Natural killer cell treated with Interleukin-12 subunit alpha and Interleukin-12 subunit beta and Interleukin-15 and Interleukin-18, amount 100 ng/mL, for 72 hours (primary cell): Measurements from ENCODE around the gene ZNF777. TPM values are rescaled to one million over a fixed set of nuclear protein-coding genes. Genes with fewer than 3 reads are reported as not detected.
"Not testable (repeated sequence)": the region's sequence is repeated elsewhere in the genome, so short reads cannot be mapped to it uniquely, and the experiment has no call there.

Source experiments
- ATAC-seq, 2 donors: fragments of 150-1000 bp; cut with Tn5 transposase in 1 of 2; sonication (Bioruptor Pico), chemical (Tn5 transposase) in 1 of 2; 2 replicates each; pipeline ENCODE4 v1.10.0; 2021
- DNase-seq: peaks from one replicate; pipeline ENCODE4 v3.0.0; 2022; ENCODE audit warnings: low spot score
- H3K27ac Mint-ChIP-seq, 2 donors: 1 replicate in 1 of 2; 2 replicates in 1 of 2; pipeline ENCODE4 v1.8.0; 2022; ENCODE audit warnings: mixed read lengths in 2 of 2, mild to moderate bottlenecking in 1 of 2, moderate library complexity in 1 of 2
- H3K27me3 Mint-ChIP-seq, 2 donors: 1 replicate in 1 of 2; 2 replicates in 1 of 2; pipeline ENCODE4 v1.8.0; 2022; ENCODE audit warnings: mixed read lengths in 2 of 2
- H3K36me3 Mint-ChIP-seq: one replicate; pipeline ENCODE4 v1.8.0; 2022; ENCODE audit warnings: mixed read lengths
- H3K4me1 Mint-ChIP-seq, 2 donors: 1 replicate in 1 of 2; 2 replicates in 1 of 2; pipeline ENCODE4 v1.8.0; 2022; ENCODE audit warnings: low read depth in 2 of 2, mixed read lengths in 2 of 2, mild to moderate bottlenecking in 1 of 2
- H3K4me3 Mint-ChIP-seq: one replicate; pipeline ENCODE4 v1.8.0; 2022; ENCODE audit warnings: mixed read lengths
- H3K9me3 Mint-ChIP-seq: 2 replicates; pipeline ENCODE4 v1.8.0; 2022; ENCODE audit warnings: mixed read lengths
- total RNA-seq, 2 donors: library from RNA; stranded (reverse); gene quantifications; one replicate each; pipeline ENCODE4 v1.2.3, GENCODE V29; 2022

ZNF777 gene
- total RNA-seq, 2 donors from 2014 or later: 12.8 to 15.6 TPM

- ATAC-seq (peak in 1 of 2 donors; percentile 24), DNase-seq (no peak)
- Mint-ChIP-seq H3K36me3 (peaks cover 15% of the 10 kb centered on the region), H3K4me3 (no peak overlapping the region), H3K4me1 (peaks cover 2 to 9% of the 10 kb centered on the region in 2 donors), H3K27me3 (no peaks in the 10 kb centered on the region), H3K9me3 (no peaks in the 10 kb centered on the region), H3K27ac (no peak overlapping the region)
Observed at GRCh38 chr7:149430192-149430591, 30.7 kb downstream of the ZNF777 start.

- Mint-ChIP-seq H3K36me3 (peaks cover 13% of the 10 kb centered on the region), H3K27ac (no peak overlapping the region), H3K27me3 (no peaks in the 10 kb centered on the region), H3K4me3 (no peak overlapping the region), H3K9me3 (no peaks in the 10 kb centered on the region), H3K4me1 (peaks cover 2 to 9% of the 10 kb centered on the region in 2 donors)
- DNase-seq: no peak
- ATAC-seq: no peak
Observed at GRCh38 chr7:149427893-149428292, 33.0 kb downstream of the ZNF777 start.

DNA sequence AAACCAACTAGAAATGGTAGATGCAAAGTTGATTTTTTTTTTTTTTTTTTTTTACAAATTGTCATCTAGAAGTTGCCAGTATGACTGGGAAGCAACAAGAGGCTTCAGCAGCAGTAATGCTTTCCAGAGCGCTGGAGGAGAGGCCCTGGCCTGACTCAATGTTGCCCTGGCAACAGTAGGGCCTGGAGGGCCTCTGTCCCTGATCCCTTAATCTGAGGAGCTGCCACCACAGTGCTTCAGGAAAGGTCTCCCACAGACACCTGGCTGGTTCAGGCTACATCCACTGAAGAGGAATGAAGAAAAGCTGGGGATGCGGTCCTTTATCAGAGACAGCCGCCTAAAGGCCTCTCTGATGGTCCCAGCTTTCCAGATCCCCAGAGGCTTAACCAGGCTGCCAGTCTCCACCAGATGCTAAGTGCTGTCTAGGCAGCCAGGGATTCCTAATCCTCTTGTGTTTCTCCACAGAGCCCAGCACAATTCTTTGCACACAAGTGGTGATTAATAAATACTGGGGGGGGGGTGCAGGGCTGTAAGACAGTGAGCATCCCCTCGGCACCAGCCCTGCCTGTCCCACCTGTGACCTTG is 33.7 kb downstream of the ZNF777 start:
- no peak overlapping the region for H3K4me3 Mint-ChIP-seq
- no peak for ATAC-seq
- H3K27me3 Mint-ChIP-seq: no peaks in the 10 kb centered on the region
- no peak for DNase-seq
- no peak overlapping the region for H3K27ac Mint-ChIP-seq
- peaks cover 9% of the 10 kb centered on the region for H3K36me3 Mint-ChIP-seq
- H3K4me1 Mint-ChIP-seq: peaks cover 0 to 10% of the 10 kb centered on the region in 2 donors
- no peaks in the 10 kb centered on the region for H3K9me3 Mint-ChIP-seq

- ATAC-seq (no peak), DNase-seq (no peak)
- peaks cover 4% of the 10 kb centered on the region for H3K36me3 Mint-ChIP-seq
Observed at GRCh38 chr7:149423449-149424110, 37.3 kb downstream of the ZNF777 start.

GRCh38 chr7:149422914-149423301 is 38.0 kb downstream of the ZNF777 start:
- Mint-ChIP-seq H3K27ac (no peak overlapping the region), H3K36me3 (no peaks in the 10 kb centered on the region), H3K4me3 (peak overlapping the region; percentile 20), H3K4me1 (peaks cover 2 to 4% of the 10 kb centered on the region in 2 donors), H3K27me3 (no peaks in the 10 kb centered on the region), H3K9me3 (no peaks in the 10 kb centered on the region)
- DNase-seq: no peak
- peak in 1 of 2 donors; percentile 8 for ATAC-seq

More at GRCh38 chr7:149423449-149424110, 37.3 kb downstream of the ZNF777 start:
- Mint-ChIP-seq H3K4me3 (peak overlapping the region; percentile 20), H3K27me3 (no peaks in the 10 kb centered on the region), H3K9me3 (no peaks in the 10 kb centered on the region), H3K4me1 (peaks cover 2 to 4% of the 10 kb centered on the region in 2 donors), H3K27ac (peak overlapping the region in 1 of 2 donors; percentile 30)

DNA sequence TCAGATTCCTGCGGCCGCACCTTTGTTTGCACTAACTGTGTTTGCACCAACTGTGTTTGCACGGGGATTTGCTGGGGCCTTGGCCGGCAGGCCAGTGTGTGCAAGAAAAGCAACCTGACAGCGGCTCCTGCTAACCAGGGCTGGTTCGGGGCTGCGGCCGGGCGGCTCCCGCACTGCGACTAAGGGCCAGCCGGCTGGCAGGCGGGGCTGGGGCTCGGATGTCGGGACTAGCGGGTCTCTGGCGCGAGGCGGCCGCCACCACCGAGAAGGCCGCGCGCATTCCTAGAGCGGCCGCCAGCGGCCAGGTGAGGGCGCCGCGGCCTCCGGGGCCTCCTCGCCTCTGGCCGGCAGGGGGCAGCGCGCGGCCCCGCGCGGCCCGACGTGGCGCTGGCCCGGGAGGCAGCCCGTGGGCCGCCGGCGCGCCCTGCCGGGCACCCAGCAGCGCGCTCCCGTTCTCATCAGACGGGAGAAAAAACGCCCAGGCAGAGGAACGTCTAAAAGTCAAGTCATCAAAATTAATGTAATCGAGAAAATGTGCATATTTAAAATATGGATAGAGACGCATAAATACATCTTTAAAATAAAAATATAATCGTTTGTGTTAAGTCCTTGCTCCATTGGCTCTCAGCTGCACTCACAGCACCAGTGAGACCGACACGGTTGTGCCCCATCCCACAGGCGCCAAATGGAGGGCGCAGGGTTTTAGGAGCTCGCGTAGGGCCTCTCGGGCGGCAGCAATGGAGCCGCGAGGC is 38.5 kb downstream of the ZNF777 start:
- peaks cover 2 to 4% of the 10 kb centered on the region in 2 donors for H3K4me1 Mint-ChIP-seq
- H3K36me3 Mint-ChIP-seq: no peaks in the 10 kb centered on the region
- DNase-seq: peak; percentile 81

GRCh38 chr7:149420006-149420405 is 40.9 kb downstream of the ZNF777 start:
- Mint-ChIP-seq H3K4me1 (peaks cover 8 to 13% of the 10 kb centered on the region in 2 donors), H3K36me3 (no peaks in the 10 kb centered on the region), H3K9me3 (no peaks in the 10 kb centered on the region), H3K4me3 (peak overlapping the region; percentile 38), H3K27me3 (peaks cover 8 to 11% of the 10 kb centered on the region in 2 donors), H3K27ac (no peak overlapping the region)
- ATAC-seq: no peak
- DNase-seq: no peak

More for the DNA sequence above, 38.5 kb downstream of the ZNF777 start:
- ATAC-seq: peak; percentile 99
- H3K9me3 Mint-ChIP-seq: no peaks in the 10 kb centered on the region
- no peak overlapping the region for H3K27ac Mint-ChIP-seq
- H3K4me3 Mint-ChIP-seq: peak overlapping the region; percentile 73
- H3K27me3 Mint-ChIP-seq: no peaks in the 10 kb centered on the region

- peak overlapping the region; percentile 41 for H3K4me3 Mint-ChIP-seq
- peaks cover 27 to 29% of the 10 kb centered on the region in 2 donors for H3K27me3 Mint-ChIP-seq
- no peaks in the 10 kb centered on the region for H3K9me3 Mint-ChIP-seq
- H3K36me3 Mint-ChIP-seq: no peaks in the 10 kb centered on the region
- DNase-seq (no peak), ATAC-seq (no peak)
- H3K4me1 Mint-ChIP-seq: peaks cover 8 to 9% of the 10 kb centered on the region in 2 donors
- no peak overlapping the region for H3K27ac Mint-ChIP-seq
Observed at GRCh38 chr7:149415391-149416071, 45.3 kb downstream of the ZNF777 start.

DNA sequence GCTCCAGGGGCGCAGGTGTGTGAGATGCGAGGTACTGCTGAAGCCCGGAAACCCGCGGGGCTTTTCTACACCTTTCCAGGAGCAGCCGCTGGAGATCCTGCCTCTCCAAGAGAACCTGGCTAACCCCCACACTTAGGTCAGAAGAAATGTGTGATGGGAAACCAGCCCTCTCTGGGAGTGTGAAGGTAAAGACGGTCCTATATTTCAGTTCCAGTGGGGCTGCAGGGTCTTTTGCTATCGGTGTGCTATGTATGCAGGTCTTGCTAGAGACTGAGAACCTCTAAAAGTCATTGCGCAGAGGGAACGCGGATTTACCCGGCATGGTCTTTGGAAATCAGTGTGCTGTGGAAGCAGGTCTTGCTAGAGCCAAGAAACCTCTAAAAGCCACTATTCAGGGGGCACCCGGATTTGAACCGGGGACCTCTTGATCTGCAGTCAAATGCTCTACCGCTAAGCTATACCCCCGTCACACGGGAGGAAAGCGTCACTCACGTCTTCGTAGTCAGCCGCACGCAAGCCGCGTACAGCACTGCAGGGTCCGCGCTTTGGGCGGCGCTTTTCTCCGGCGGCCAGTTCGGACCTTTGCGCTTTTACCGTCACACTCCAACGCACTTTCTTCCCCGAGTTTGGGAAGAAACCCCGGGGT is 46.0 kb downstream of the ZNF777 start:
- peaks cover 6 to 9% of the 10 kb centered on the region in 2 donors for H3K4me1 Mint-ChIP-seq

DNA sequence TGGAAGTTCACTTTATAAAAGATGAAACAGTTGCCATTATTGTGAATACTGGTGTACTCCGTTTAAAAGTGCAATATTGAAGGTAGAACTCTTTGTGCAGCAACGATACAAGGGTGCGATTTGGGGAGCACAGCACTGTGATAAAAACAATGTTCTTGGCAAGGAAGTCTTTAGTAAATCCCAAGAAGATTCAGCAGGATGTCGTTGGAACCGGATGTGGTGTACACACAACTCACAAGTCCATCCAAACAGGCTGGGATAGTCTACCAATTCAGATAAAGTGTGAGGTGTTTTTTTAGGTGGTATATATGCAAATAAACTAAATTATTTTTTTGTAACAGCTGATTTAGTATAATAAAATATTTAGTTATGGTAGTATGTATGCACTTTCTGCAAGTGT is 46.7 kb downstream of the ZNF777 start:
- Mint-ChIP-seq H3K36me3 (no peaks in the 10 kb centered on the region), H3K4me1 (peaks cover 6 to 9% of the 10 kb centered on the region in 2 donors), H3K9me3 (no peaks in the 10 kb centered on the region), H3K27ac (no peak overlapping the region), H3K4me3 (no peak overlapping the region), H3K27me3 (peaks cover 28 to 30% of the 10 kb centered on the region in 2 donors)
- ATAC-seq: no peak
- no peak for DNase-seq

More for the DNA sequence above, 46.0 kb downstream of the ZNF777 start:
- H3K4me3 Mint-ChIP-seq: peak overlapping the region; percentile 41
- H3K9me3 Mint-ChIP-seq: no peaks in the 10 kb centered on the region
- DNase-seq: no peak
- peak; percentile 60 to 79 for ATAC-seq
- no peaks in the 10 kb centered on the region for H3K36me3 Mint-ChIP-seq
- H3K27ac Mint-ChIP-seq: no peak overlapping the region
- peaks cover 28 to 29% of the 10 kb centered on the region in 2 donors for H3K27me3 Mint-ChIP-seq

- not testable (repeated sequence) for H3K4me1 Mint-ChIP-seq, DNase-seq, H3K27ac Mint-ChIP-seq, H3K36me3 Mint-ChIP-seq, H3K4me3 Mint-ChIP-seq, ATAC-seq, H3K9me3 Mint-ChIP-seq
- peaks cover 32 to 39% of the 10 kb centered on the region in 2 donors for H3K27me3 Mint-ChIP-seq
Observed at GRCh38 chr7:149413083-149413482, 47.8 kb downstream of the ZNF777 start.

- DNase-seq (no peak), ATAC-seq (no peak)
- H3K4me3 Mint-ChIP-seq: no peak overlapping the region
- no peak overlapping the region for H3K27ac Mint-ChIP-seq
- H3K27me3 Mint-ChIP-seq: peaks cover 26 to 28% of the 10 kb centered on the region in 2 donors
- no peaks in the 10 kb centered on the region for H3K9me3 Mint-ChIP-seq
- no peaks in the 10 kb centered on the region for H3K4me1 Mint-ChIP-seq
- no peaks in the 10 kb centered on the region for H3K36me3 Mint-ChIP-seq
Observed at GRCh38 chr7:149409895-149410294, 51.0 kb downstream of the ZNF777 start.

GRCh38 chr7:149404825-149405224 is 56.0 kb downstream of the ZNF777 start:
- peaks cover 18 to 30% of the 10 kb centered on the region in 2 donors for H3K27me3 Mint-ChIP-seq
- peak in 1 of 2 donors; percentile 40 for ATAC-seq
- no peaks in the 10 kb centered on the region for H3K4me1 Mint-ChIP-seq
- DNase-seq: no peak
- no peaks in the 10 kb centered on the region for H3K9me3 Mint-ChIP-seq
- no peak overlapping the region for H3K4me3 Mint-ChIP-seq
- H3K27ac Mint-ChIP-seq: no peak overlapping the region
- H3K36me3 Mint-ChIP-seq: no peaks in the 10 kb centered on the region
